ENCODE measurements around the gene CRISP2. TPM values are rescaled to one million over a fixed set of nuclear protein-coding genes. Genes with fewer than 3 reads are reported as not detected.

Gene CRISP2
- total RNA-seq, 1 donor from 2014 or later: not detected

GRCh38 chr6:49662231-49662891 is 51.0 kb downstream of the CRISP2 start:
- ATAC-seq (no peak), DNase-seq (ENCODE audit: low spot score) (no peak)

GRCh38 chr6:49653942-49654341 is 59.4 kb downstream of the CRISP2 start:
- DNase-seq (ENCODE audit: low spot score) (no peak), ATAC-seq (no peak)

GRCh38 chr6:49653438-49653837 is 59.9 kb downstream of the CRISP2 start:
- no peak for DNase-seq (ENCODE audit: low spot score)
- ATAC-seq: no peak

GRCh38 chr6:49651239-49651638 is 62.1 kb downstream of the CRISP2 start:
- DNase-seq (ENCODE audit: low spot score): no peak
- no peak for ATAC-seq

- ATAC-seq: no peak
- no peak for DNase-seq (ENCODE audit: low spot score)
Measured at GRCh38 chr6:49649988-49650387, 63.4 kb downstream of the CRISP2 start.

GRCh38 chr6:49648036-49648435 is 65.3 kb downstream of the CRISP2 start:
- DNase-seq (ENCODE audit: low spot score) (no peak), ATAC-seq (no peak)

- ATAC-seq (no peak), DNase-seq (ENCODE audit: low spot score) (no peak)
Measured at GRCh38 chr6:49647476-49647875, 65.9 kb downstream of the CRISP2 start.

GRCh38 chr6:49646942-49647341 is 66.4 kb downstream of the CRISP2 start:
- no peak for ATAC-seq
- DNase-seq (ENCODE audit: low spot score): no peak

GRCh38 chr6:49646130-49646824 is 67.1 kb downstream of the CRISP2 start:
- no peak for ATAC-seq
- no peak for DNase-seq (ENCODE audit: low spot score)

GRCh38 chr6:49645139-49645538 is 68.2 kb downstream of the CRISP2 start:
- DNase-seq (ENCODE audit: low spot score) (no peak), ATAC-seq (no peak)

Other genes with a start within 250 kb of the CRISP2 start
- not detected for gene GLYATL3, start 213.6 kb downstream of the CRISP2 start, total RNA-seq
- 0.48 TPM for gene C6orf141, start 162.9 kb downstream of the CRISP2 start, total RNA-seq
- 0.38 TPM for gene RHAG, start 76.7 kb downstream of the CRISP2 start, total RNA-seq
- gene CRISP3, start 30.8 kb upstream of the CRISP2 start, total RNA-seq: 0.13 TPM
- not detected for gene PGK2, start 73.7 kb upstream of the CRISP2 start, total RNA-seq
- not detected for gene CRISP1, start 153.0 kb upstream of the CRISP2 start, total RNA-seq